AG10803 (cell line): ENCODE data around the gene DNAI2.

Experiments
- DNase-seq: peaks from one replicate; pipeline ENCODE4 v3.0.0; 2010; ENCODE audit warnings: low read depth
- H3K4me3 ChIP-seq: 2 replicates; pipeline ENCODE4 v1.5.1; 2011; ENCODE audit warnings: mild to moderate bottlenecking, low read length, control low read depth
- TF ChIP-seq, protein P1 (sequence below): conservative IDR thresholded peaks from 2 replicates; pipeline ENCODE4 v1.5.1; 2011; ENCODE audit warnings: mild to moderate bottlenecking, low read length, control low read depth, inconsistent platforms

Gene DNAI2

GRCh38 chr17:74344658-74345057 lies 70.6 kb downstream of the DNAI2 start:
- no peak overlapping the region for H3K4me3 ChIP-seq
- DNase-seq, result no peak
- TF ChIP-seq, protein P1, sequence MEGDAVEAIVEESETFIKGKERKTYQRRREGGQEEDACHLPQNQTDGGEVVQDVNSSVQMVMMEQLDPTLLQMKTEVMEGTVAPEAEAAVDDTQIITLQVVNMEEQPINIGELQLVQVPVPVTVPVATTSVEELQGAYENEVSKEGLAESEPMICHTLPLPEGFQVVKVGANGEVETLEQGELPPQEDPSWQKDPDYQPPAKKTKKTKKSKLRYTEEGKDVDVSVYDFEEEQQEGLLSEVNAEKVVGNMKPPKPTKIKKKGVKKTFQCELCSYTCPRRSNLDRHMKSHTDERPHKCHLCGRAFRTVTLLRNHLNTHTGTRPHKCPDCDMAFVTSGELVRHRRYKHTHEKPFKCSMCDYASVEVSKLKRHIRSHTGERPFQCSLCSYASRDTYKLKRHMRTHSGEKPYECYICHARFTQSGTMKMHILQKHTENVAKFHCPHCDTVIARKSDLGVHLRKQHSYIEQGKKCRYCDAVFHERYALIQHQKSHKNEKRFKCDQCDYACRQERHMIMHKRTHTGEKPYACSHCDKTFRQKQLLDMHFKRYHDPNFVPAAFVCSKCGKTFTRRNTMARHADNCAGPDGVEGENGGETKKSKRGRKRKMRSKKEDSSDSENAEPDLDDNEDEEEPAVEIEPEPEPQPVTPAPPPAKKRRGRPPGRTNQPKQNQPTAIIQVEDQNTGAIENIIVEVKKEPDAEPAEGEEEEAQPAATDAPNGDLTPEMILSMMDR, result no peak

GRCh38 chr17:74345433-74346241 lies 71.6 kb downstream of the DNAI2 start:
- no peak overlapping the region for H3K4me3 ChIP-seq
- TF ChIP-seq, protein P1, result no peak
- no peak for DNase-seq

- TF ChIP-seq, protein P1, result no peak
- H3K4me3 ChIP-seq, result no peak overlapping the region
- no peak for DNase-seq
Observed at GRCh38 chr17:74347646-74348045, 73.6 kb downstream of the DNAI2 start.

- H3K4me3 ChIP-seq, result no peak overlapping the region
- no peak for DNase-seq
- TF ChIP-seq, protein P1, result no peak
Observed at GRCh38 chr17:74349120-74349519, 75.1 kb downstream of the DNAI2 start.

- TF ChIP-seq, protein P1, result no peak
- H3K4me3 ChIP-seq, result no peak overlapping the region
- no peak for DNase-seq
Observed at GRCh38 chr17:74350486-74350885, 76.5 kb downstream of the DNAI2 start.

GRCh38 chr17:74351552-74352210 lies 77.6 kb downstream of the DNAI2 start:
- TF ChIP-seq, protein P1, result no peak
- no peak overlapping the region for H3K4me3 ChIP-seq
- no peak for DNase-seq
